ENCODE measurements around the gene ATP8B4.

GRCh38 chr15:49962044-49962602 is 156.9 kb downstream of the ATP8B4 start:
- no peak for TF ChIP-seq CTCF (IDR thresholded peaks at IDR 0.05)
- TF ChIP-seq POLR2A (IDR thresholded peaks at IDR 0.05): no peak
